GM23248 (cell line): ENCODE measurements around the gene RHOT2.

Source experiments
- EZH2 ChIP-seq: fragments of 200-600 bp; sonication (generic); IDR thresholded peaks from 2 replicates; pipeline ENCODE4 v1.6.1; 2018; ENCODE audit warnings: antibody characterized with exemption, mild to moderate bottlenecking; ENCODE audit not compliant: insufficient read depth, poor library complexity, severe bottlenecking
- EZH2phosphoT487 ChIP-seq: fragments of 200-600 bp; sonication (generic); IDR thresholded peaks from 2 replicates; pipeline ENCODE4 v1.6.1; 2018; ENCODE audit warnings: antibody characterized with exemption, moderate library complexity, mild to moderate bottlenecking, low read depth; ENCODE audit not compliant: insufficient read depth

GRCh38 chr16:711548-712320, 43.8 kb downstream of the RHOT2 start:
- TF ChIP-seq EZH2phosphoT487 (no peak), EZH2 (no peak)
